Stimulated activated naive CD8-positive, alpha-beta T cell treated with anti-CD3 and anti-CD28 coated beads, Interleukin-15, Interleukin-2, amounts not matched to agents 100 U/mL and 50 U/mL, for 24 hours (primary cell): ENCODE data around the gene FCGR2B.
"Not testable (repeated sequence)": the region's sequence is repeated elsewhere in the genome, so short reads cannot be mapped to it uniquely, and the experiment has no call there.

Experiments used
- ATAC-seq: fragments of 150-1000 bp; cut with Tn5 transposase; one replicate; pipeline ENCODE4 v1.10.0; 2021
- DNase-seq: peaks from one replicate; pipeline ENCODE4 v3.0.0; 2021

The FCGR2B gene

GRCh38 chr1:161647507-161648360, 15.2 kb upstream of the FCGR2B start:
- peak; percentile 59 for ATAC-seq
- not testable (repeated sequence) for DNase-seq

DNA sequence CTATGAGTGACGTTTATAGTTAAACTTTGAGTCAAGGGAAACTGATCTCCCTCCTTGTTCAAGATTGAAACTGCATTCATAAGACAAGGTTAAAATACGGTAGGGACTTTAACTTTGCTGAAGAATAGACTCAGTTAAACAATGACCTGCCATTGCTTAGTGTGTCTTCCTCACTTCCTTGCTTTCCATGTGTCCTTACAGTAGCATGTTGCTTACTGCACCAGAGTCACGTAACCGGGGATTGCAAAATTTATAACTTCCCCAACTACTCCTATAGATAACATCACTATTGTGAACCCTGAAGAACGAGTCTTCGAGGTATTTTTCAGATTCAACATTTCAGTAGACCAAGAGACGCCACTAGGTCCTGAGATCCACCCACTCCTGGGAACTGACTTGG, 9.4 kb upstream of the FCGR2B start:
- ATAC-seq, DNase-seq: not testable (repeated sequence)

DNA sequence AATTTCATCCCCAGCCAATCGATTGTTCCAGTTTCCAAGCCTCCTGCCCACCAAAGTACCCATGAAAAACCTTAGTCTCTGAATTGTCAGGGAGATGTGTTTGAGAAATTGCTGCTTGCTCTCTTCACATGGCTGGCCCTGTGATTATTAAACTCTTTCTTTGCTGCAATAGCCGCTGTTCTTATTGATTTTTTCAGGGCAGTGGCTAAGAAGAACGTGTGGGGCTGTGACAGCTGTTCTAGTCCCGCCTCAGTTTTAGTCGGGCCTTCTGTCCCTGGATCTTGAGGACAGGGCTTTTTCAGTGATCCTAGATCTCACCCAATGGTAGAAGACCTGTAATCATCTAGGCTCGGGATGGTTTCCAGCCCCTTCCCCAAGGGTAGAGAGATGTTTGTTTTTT, 9.0 kb upstream of the FCGR2B start:
- not testable (repeated sequence) for ATAC-seq, DNase-seq

DNA sequence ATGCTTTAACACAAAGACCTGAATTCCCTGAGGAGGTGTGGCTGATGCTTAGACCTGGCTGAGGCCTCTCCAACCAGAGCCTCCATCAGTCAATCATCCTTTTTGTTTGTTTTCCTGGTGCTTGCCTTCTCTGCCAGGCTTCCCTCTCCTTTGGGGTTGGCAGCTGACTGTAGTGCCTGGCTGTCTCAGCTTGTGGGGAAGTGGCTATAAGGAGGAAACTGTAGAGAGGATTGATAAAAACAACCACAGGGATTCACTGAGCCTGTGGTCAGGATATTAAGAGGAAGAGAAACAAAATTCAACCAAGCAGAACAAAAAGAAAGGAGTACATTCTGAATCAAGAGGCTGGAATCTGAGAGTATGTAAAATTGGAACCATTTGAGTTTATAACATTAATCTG, 4.4 kb upstream of the FCGR2B start:
- ATAC-seq = not testable (repeated sequence)

DNA sequence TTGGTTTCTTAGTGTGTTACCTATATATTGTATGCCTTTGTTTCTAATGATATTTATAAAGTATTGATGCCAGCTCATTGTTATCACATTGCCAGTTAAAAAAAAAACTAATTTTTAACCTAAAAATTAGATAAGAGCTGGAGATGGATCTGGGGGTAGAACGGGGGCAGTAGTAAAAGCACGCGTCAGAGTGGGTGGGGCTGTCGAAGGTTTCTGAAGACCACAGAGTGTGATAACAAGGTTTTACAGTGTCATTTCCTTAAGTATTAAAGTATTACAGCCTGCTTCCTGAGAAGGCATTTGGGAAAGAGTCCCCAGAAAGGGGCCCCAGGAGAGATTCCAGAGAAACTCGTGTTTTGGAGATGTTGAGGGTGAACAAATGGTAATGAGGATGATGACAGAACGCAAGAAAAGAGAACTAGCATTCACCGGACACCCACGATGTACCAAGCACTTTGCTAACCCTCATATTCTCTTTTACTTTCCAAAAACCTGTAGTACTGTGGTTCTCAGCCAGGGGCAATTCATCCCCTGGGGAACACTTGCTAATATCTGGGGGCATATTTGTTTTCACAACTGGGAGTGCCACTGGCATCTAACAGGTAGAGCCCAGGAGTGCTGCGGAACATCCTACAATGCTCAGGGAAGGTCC, 1.2 kb upstream of the FCGR2B start:
- not testable (repeated sequence) for DNase-seq, ATAC-seq

More for the DNA sequence above, 4.4 kb upstream of the FCGR2B start:
- DNase-seq = not testable (repeated sequence)

- ATAC-seq, DNase-seq: not testable (repeated sequence)
These were observed 626 bp downstream of the FCGR2B start for GRCh38 chr1:161663569-161663968.

DNA sequence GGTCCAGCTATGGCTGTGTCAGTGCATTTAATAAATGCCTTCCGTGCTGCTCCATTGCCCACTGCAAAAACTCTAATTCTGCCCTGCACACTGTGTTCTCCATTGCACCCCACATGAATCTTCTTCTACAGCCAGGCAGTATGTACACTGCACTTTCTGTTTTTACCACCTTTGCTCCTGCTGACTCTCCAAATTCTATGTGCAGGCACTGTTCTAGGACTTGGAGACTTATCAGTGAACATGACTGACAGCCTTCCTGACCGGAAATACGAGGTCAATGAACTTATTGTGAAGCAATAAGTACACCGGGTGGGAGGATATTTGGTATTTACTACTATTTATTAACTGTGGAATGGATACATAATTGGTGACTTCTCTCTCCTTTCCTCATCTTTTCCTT, 1.7 kb downstream of the FCGR2B start:
- DNase-seq, ATAC-seq: not testable (repeated sequence)

GRCh38 chr1:161671045-161672020, 8.4 kb downstream of the FCGR2B start:
- peak; percentile 79 for ATAC-seq
- not testable (repeated sequence) for DNase-seq

DNA sequence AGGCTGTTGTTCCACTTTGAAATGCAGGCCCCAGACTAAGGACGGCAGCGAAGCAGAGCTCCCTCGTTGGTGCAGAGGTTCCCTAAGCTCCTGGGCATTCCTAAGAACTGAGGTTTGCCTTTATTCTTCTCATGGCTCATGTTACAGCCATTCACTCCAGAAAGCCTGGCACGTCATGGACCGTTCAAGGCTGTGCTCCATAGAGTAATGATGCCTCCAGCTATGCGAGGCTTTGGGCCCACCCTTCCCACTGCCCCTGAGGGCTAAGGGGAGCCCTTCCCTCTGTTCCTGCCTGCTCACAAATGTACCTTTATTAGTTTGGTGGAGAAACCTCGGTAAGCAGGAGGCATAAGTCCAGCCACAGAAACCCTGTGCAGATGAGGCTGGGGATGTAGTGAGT, 10.5 kb downstream of the FCGR2B start:
- DNase-seq, ATAC-seq: not testable (repeated sequence)

DNA sequence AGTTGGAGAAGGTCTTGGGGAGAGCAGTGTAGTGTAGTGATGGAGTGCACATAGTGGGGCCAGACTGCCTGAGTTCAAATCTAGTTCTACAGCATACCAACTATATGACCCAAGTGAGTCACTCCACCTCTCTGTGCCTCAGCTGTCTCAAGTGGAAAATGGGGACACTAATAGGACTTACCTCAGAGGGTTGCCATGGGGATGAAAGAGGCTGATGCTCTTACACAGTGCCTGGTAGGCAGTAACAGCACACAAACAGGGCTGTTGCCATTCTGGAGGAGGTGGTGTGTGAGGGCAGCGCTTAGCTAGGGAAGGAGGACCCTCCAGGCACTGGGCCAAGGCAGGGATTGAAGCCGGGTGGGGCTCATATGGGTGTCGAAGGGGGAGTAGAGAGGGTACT, 11.5 kb downstream of the FCGR2B start:
- DNase-seq = not testable (repeated sequence)
- peak; percentile 64 for ATAC-seq

DNA sequence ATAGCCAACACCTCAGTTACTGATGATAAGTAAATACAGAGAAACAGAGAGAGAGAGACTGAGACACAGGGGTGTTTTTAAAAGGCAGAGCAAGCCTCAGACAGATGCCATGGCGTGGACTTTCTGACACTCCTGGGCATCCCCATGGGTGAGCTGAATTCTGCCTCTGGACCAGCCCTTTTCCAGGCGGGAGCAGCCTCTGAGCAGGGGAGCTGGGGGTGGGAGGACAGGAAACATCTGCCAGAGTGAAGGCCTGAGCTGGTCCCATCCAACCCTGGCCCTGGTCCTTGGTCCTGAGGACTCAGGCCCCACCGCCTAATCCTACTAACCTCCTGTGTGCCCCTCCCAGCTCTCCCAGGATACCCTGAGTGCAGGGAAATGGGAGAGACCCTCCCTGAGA, 12.0 kb downstream of the FCGR2B start:
- not testable (repeated sequence) for DNase-seq, ATAC-seq

- ATAC-seq (no peak), DNase-seq (no peak)
These were observed 13.5 kb downstream of the FCGR2B start for GRCh38 chr1:161676441-161676840.

GRCh38 chr1:161676958-161677689, 14.2 kb downstream of the FCGR2B start:
- ATAC-seq = no peak
- DNase-seq = no peak

DNA sequence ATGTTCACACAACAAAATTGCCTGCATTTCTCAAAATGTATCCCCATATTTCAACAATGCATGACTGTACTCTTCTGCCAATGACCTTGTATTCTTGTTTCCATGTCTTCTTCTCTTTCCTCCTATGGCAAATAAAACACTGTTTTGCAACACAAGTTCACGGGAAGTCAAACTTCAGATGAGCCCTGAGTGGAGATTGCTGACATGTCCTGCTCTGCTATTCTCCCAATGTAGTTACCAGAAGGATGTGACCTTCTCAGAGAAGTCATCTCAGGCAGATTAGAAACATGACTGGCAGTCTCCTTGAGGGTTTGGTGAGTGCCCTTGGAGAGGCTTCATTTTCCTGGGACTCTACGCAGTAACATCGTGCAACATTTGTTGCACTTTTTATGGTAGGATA, 15.6 kb downstream of the FCGR2B start:
- no peak for ATAC-seq

GRCh38 chr1:161681879-161682278, 18.9 kb downstream of the FCGR2B start:
- DNase-seq (no peak), ATAC-seq (no peak)

More for the DNA sequence above, 15.6 kb downstream of the FCGR2B start:
- DNase-seq = no peak

DNA sequence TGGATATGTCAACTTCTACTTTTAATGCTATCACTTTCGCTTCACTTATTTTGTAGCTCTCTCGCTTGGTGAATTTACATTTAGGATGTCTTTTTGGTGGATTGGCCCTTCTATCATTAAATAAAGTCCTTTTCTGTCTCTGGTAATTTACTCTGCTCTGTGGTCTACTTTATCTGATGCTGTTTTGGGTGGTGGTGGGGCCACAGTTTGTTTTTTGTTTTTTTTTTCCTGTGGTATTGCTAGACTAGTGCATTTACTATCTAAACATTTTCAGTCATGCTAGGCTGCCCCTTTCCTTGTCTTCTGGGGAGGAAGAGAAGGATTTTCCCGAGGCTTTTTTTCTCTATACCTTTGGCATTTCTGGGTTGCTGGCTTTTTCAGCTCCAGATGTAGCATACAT, 26.0 kb downstream of the FCGR2B start:
- ATAC-seq (no peak), DNase-seq (no peak)

DNA sequence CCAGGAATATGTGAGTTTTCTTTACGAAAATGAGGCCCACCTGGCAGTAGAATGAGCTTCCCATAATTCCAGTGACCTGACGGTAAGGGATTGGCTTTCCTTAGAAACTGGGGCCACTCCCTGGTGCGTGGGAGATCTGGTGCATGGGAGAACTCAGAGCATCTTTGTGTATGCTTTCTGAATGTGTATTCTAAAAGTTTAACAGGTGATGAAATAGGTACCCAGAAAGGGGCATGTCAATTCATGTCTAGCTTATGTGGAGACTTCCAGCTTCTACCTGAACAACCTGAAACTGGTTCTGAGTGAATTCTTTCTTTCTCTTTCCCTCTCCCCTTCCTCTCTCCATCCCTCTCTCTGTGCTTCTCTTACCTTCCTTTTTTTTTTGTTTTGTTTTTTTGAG, 28.9 kb downstream of the FCGR2B start:
- DNase-seq (no peak), ATAC-seq (no peak)

DNA sequence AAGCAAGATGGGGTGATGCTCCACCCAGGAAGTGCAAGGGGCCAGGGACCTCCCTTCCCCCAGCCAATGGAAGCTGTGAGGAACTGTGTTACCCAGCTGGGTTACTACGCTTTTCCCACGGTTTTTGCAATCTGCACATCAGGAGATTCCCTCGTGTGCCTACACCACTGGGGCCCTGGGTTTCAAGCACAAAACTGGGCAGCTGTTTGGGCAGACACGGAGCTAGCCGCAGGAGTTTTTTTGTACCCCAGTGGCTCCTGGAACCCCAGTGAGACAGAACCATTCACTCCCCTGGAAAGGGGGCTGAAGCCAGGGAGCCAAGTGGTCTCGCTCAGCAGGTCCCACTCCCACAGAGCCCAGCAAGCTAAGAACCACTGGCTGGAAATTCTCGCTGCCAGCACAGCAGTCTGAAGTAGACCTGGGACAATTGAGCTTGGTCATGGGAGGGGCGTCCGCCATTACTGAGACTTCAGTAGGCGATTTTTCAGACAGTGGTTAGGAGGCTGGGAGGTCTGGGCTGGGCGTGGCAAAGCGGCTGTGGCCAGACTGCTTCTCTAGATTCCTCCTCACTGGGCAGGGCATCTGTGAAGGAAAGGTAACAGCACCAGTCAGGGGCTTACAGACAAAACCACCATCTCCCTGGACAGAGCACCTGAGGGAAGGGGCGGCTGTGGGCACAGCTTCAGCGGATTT, 30.2 kb downstream of the FCGR2B start:
- not testable (repeated sequence) for ATAC-seq, DNase-seq

- not testable (repeated sequence) for ATAC-seq, DNase-seq
These were observed 35.4 kb downstream of the FCGR2B start for GRCh38 chr1:161698302-161698701.

- no peak for DNase-seq
- no peak for ATAC-seq
These were observed 39.3 kb downstream of the FCGR2B start for GRCh38 chr1:161702250-161702649.

- no peak for ATAC-seq
These were observed 42.6 kb downstream of the FCGR2B start for GRCh38 chr1:161705537-161705936.

More at GRCh38 chr1:161705537-161705936, 42.6 kb downstream of the FCGR2B start:
- no peak for DNase-seq
